GM13977 (cell line): ENCODE data around the gene AFDN.

Source experiments
- DNase-seq: peaks from one replicate; pipeline ENCODE4 v3.0.0; 2012; ENCODE audit warnings: low spot score
- CTCF ChIP-seq: IDR thresholded peaks from 2 replicates; pipeline ENCODE4 v1.5.1; 2012; ENCODE audit warnings: mild to moderate bottlenecking, control low read depth; ENCODE audit not compliant: insufficient read depth; ENCODE audit errors: extremely low read depth, missing control alignments
- in situ Hi-C: fragments of 300-500 bp; cut with MboI; formaldehyde crosslinking; loops from one replicate; pipeline ENCODE4 v1.12.0; 2022; ENCODE audit warnings: low sequenced_read_pairs, low pct_unique_long_range_greater_than_20kb, mixed read lengths, inconsistent platforms; ENCODE audit not compliant: unreplicated experiment

AFDN gene

GRCh38 chr6:167833396-167833763 is 6.7 kb downstream of the AFDN start:
- in situ Hi-C loops = no loop called here
- DNase-seq = no peak
- TF ChIP-seq CTCF = no peak

- no peak for DNase-seq
- no peak for TF ChIP-seq CTCF
- in situ Hi-C loops = no loop called here
Observed at GRCh38 chr6:167835260-167835659, 8.5 kb downstream of the AFDN start.

GRCh38 chr6:167836721-167837120 is 10.0 kb downstream of the AFDN start:
- no peak for DNase-seq
- in situ Hi-C loops = no loop called here
- no peak for TF ChIP-seq CTCF

- in situ Hi-C loops = no loop called here
- no peak for DNase-seq
- no peak for TF ChIP-seq CTCF
Observed at GRCh38 chr6:167838207-167838748, 11.6 kb downstream of the AFDN start.

GRCh38 chr6:167839343-167839742 is 12.6 kb downstream of the AFDN start:
- in situ Hi-C loops = no loop called here
- DNase-seq = no peak
- TF ChIP-seq CTCF = no peak

GRCh38 chr6:167839755-167840154 is 13.0 kb downstream of the AFDN start:
- DNase-seq = no peak
- no peak for TF ChIP-seq CTCF

GRCh38 chr6:167840160-167840525 is 13.4 kb downstream of the AFDN start:
- no peak for TF ChIP-seq CTCF
- in situ Hi-C loops = no loop called here
- no peak for DNase-seq

More at GRCh38 chr6:167839755-167840154, 13.0 kb downstream of the AFDN start:
- in situ Hi-C loops = no loop called here
